Vagina (tissue), 2 donors: ENCODE data around the gene PHF14. TPM values are rescaled to one million over a fixed set of nuclear protein-coding genes. Genes with fewer than 3 reads are reported as not detected.
"Not testable (repeated sequence)": the region's sequence is repeated elsewhere in the genome, so short reads cannot be mapped to it uniquely, and the experiment has no call there.

Experiments used
- DNase-seq, 2 donors: peaks; one replicate each; pipeline ENCODE4 v3.0.0-alpha.2; 2017; ENCODE audit errors: extremely low spot score in 2 of 2
- H3K27ac ChIP-seq: fragments of 200-600 bp; sonication (generic); one replicate; pipeline ENCODE4 v1.5.1; 2019
- H3K27me3 ChIP-seq: fragments of 200-600 bp; sonication (generic); one replicate; pipeline ENCODE4 v1.5.1; 2019
- H3K36me3 ChIP-seq, 2 donors: fragments of 200-600 bp; sonication (generic); one replicate each; pipeline ENCODE4 v1.5.1; 2017 to 2019
- H3K4me1 ChIP-seq: fragments of 200-600 bp; sonication (generic); one replicate; pipeline ENCODE4 v1.5.1; 2019
- H3K4me3 ChIP-seq, 2 donors: fragments of 200-600 bp; sonication (generic); 1 replicate in 1 of 2; 2 replicates in 1 of 2; pipeline ENCODE4 v1.5.1; 2016 to 2019
- H3K9me3 ChIP-seq: fragments of 200-600 bp; sonication (generic); one replicate; pipeline ENCODE4 v1.5.1; 2019
- POLR2A ChIP-seq, 2 donors: fragments of 450-650 bp; IDR thresholded peaks; one replicate each; pipeline ENCODE4 v1.6.1; 2017; ENCODE audit warnings: antibody characterized with exemption in 2 of 2, mild to moderate bottlenecking in 2 of 2, moderate library complexity in 2 of 2
- POLR2AphosphoS5 ChIP-seq, 2 donors: sonication (generic); formaldehyde crosslinking; IDR thresholded peaks; one replicate each; pipeline ENCODE4 v1.9.0; 2017; ENCODE audit warnings: antibody characterized with exemption in 2 of 2, mild to moderate bottlenecking in 2 of 2, low read depth in 1 of 2; ENCODE audit not compliant: insufficient read depth in 1 of 2
- intact Hi-C: fragments of 100-400 bp; cut with DNase I; formaldehyde crosslinking; loops from one replicate; pipeline ENCODE4 v1.15.1; 2023
- total RNA-seq: library from RNA; depleted of rRNA; stranded (reverse); fragments of >200 nt; gene quantifications from one replicate; pipeline ENCODE4 v1.2.3, GENCODE V29; 2016
- TF ChIP-seq, protein P1 (sequence below), 3 experiments: fragments of 450-650 bp in 2 of 3; fragments of 200-600 bp in 1 of 3; sonication (generic) in 1 of 3; IDR thresholded peaks; one replicate each; pipeline ENCODE4 v1.5.1; 2017 to 2019; ENCODE audit warnings: antibody characterized with exemption in 3 of 3, mild to moderate bottlenecking in 2 of 3, moderate library complexity in 2 of 3

Gene PHF14
- total RNA-seq, 1 donor from 2014 or later: 43.5 TPM

DNA sequence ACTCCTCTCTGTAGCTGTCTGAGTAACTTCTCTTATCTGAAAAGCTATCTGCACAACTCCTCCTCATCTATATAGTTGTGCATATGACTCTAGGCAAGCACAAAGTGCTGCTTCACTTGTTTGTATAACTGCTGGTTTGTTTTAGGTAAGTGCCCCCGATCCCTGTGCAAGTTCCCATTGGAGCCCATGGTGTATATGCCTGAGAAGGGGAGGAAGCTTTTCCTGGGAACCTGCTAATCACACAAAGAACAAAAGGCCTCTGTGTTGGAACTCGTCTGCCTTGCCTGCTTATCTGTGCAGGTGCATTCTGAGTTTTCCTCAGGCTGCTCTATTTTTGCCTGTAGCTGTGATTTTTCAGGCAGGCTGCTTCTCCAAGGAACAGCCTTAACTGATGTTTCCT lies 23.2 kb upstream of the PHF14 start:
- no peak for DNase-seq
- Histone ChIP-seq H3K36me3 (no peaks in the 10 kb centered on the region), H3K4me3 (no peak overlapping the region), H3K9me3 (no peaks in the 10 kb centered on the region), H3K4me1 (no peaks in the 10 kb centered on the region), H3K27me3 (no peaks in the 10 kb centered on the region), H3K27ac (no peak overlapping the region)
- no peak for TF ChIP-seq POLR2A (IDR thresholded peaks at IDR 0.05)
- no peak for TF ChIP-seq POLR2AphosphoS5 (IDR thresholded peaks at IDR 0.05; ENCODE audit: insufficient read depth in 1 of 2, low read depth in 1 of 2)
- TF ChIP-seq, protein P1, sequence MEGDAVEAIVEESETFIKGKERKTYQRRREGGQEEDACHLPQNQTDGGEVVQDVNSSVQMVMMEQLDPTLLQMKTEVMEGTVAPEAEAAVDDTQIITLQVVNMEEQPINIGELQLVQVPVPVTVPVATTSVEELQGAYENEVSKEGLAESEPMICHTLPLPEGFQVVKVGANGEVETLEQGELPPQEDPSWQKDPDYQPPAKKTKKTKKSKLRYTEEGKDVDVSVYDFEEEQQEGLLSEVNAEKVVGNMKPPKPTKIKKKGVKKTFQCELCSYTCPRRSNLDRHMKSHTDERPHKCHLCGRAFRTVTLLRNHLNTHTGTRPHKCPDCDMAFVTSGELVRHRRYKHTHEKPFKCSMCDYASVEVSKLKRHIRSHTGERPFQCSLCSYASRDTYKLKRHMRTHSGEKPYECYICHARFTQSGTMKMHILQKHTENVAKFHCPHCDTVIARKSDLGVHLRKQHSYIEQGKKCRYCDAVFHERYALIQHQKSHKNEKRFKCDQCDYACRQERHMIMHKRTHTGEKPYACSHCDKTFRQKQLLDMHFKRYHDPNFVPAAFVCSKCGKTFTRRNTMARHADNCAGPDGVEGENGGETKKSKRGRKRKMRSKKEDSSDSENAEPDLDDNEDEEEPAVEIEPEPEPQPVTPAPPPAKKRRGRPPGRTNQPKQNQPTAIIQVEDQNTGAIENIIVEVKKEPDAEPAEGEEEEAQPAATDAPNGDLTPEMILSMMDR (IDR thresholded peaks at IDR 0.05): no peak
- intact Hi-C loops: no loop called here

DNA sequence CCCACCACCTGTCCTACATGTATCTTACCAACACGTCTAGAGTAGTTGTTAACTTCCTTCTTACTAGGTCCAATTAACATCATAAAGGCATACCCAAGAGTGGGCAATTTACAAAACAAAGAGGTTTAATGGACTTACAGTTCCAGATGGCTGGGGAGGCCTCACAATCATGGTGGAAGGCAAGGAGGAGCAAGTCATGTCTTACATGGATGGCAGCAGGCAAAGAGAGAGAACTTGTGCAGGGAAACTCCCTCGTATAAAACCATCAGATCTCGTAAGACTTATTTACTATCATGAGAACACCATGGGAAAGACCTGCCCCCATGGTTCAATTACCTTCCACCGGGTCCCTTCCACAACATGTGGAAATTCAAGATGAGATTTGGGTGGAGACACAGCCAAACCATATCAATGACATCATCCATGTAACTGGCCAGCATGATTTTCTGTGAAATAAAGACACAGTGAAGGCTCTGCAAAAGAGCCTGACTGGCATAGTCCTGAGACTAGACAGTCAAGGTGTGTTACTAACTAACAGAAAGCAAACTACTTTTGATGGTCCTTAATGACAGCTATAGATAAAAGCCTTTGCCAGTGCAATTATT lies 22.6 kb upstream of the PHF14 start:
- H3K36me3 ChIP-seq, intact Hi-C loops: not testable (repeated sequence)

DNA sequence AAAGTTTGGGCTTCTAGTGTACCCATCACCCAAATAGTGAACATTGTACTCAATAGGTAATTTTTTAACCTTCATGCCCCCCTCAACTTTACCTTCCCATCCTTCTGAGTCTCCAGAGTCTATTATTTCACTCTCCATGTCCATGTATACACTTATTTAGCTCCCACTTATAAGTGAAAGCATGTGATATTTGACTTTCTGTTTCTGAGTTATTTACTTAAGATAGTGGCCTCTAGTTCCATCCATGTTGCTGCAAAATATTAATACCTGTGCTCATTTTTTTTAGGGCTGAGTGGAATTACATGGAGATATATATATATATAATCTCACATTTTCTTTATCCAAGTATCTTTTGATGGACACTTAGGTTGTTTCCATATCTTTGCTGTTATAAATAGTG lies 21.1 kb upstream of the PHF14 start:
- TF ChIP-seq POLR2A (IDR thresholded peaks at IDR 0.05): no peak
- TF ChIP-seq, protein P1 (IDR thresholded peaks at IDR 0.05): no peak
- intact Hi-C loops: no loop called here
- Histone ChIP-seq H3K4me1 (no peaks in the 10 kb centered on the region), H3K4me3 (no peak overlapping the region), H3K9me3 (no peaks in the 10 kb centered on the region), H3K27ac (no peak overlapping the region), H3K27me3 (no peaks in the 10 kb centered on the region), H3K36me3 (no peaks in the 10 kb centered on the region)
- DNase-seq: no peak

More for the DNA sequence above, 22.6 kb upstream of the PHF14 start:
- not testable (repeated sequence) for H3K4me1 ChIP-seq, DNase-seq, H3K4me3 ChIP-seq, H3K27me3 ChIP-seq, H3K9me3 ChIP-seq, H3K27ac ChIP-seq

DNA sequence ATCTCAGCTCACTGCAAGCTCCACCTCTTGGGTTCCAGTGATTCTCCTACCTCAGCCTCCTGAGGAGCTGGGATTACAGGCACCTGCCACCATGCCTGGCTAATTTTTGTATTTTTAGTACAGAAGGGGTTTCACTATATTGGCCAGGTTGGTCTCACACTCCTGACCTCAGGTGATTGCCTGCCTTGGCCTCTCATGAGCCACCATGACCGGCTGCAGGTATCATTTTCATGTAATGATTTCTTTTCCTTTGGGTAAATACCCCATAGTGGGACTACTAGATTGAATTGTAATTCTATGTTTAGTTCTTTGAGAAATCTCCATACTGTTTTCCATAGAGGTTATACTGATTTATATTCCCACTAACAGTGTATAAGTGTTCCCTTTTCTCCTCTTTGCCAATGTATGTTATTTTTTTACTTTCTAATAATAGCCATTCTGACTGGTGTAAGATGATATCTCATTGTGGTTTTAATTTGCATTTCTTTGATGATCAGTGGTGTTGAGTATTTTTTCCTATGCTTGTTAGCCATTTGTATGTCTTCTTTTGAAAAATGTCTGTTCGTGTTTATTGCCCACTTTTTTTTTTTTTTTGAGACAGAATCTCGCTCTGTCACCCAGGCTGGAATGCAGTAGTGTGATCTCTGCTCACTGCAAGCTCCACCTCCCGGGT lies 20.5 kb upstream of the PHF14 start:
- H3K9me3 ChIP-seq, DNase-seq, H3K4me1 ChIP-seq, H3K27me3 ChIP-seq, H3K27ac ChIP-seq, H3K36me3 ChIP-seq, H3K4me3 ChIP-seq, intact Hi-C loops: not testable (repeated sequence)

DNA sequence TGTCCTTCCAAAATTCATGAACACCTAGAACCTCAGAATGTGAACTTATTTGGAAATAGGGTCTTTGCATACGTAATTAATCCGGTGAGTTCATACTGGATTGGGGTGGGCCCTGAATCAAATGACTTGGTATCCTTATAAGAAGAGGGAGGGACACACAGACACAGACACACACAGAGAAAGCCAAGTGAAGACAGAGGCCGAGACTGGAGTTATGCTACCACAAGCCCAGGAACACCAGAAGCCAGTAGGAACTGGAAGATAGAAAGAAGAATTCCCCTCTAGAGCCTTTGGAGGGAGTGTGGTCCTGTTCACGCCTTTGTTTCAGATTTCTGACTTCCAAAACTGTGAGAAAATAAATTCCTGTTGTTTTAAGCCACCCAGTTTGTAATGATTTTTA lies 17.1 kb upstream of the PHF14 start:
- Histone ChIP-seq H3K4me1 (no peaks in the 10 kb centered on the region), H3K4me3 (no peak overlapping the region), H3K36me3 (no peaks in the 10 kb centered on the region), H3K9me3 (no peaks in the 10 kb centered on the region), H3K27me3 (no peaks in the 10 kb centered on the region), H3K27ac (no peak overlapping the region)
- no peak for DNase-seq
- intact Hi-C loops: no loop called here
- TF ChIP-seq, protein P1 (IDR thresholded peaks at IDR 0.05): no peak
- TF ChIP-seq POLR2AphosphoS5 (IDR thresholded peaks at IDR 0.05; ENCODE audit: insufficient read depth in 1 of 2, low read depth in 1 of 2) (no peak), POLR2A (IDR thresholded peaks at IDR 0.05) (no peak)

DNA sequence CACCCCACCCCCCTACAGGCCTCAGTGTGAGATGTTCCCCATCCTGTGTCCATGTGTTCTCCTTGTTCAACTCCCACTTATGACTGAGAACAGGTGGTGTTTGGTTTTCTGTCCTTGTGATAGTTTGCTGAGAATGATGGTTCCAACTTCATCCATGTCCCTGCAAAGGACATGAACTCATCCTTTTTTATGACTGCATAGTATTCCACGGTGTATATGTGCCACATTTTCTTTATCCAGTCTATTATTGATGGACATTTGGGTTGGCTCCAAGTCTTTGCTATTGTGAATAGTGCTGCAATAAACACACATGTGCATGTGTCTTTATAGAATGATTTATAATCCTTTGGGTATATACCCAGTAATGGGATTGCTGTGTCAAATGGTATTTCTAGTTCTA lies 13.4 kb upstream of the PHF14 start:
- DNase-seq, H3K9me3 ChIP-seq, H3K27ac ChIP-seq, intact Hi-C loops, H3K36me3 ChIP-seq, H3K4me3 ChIP-seq, H3K4me1 ChIP-seq, H3K27me3 ChIP-seq: not testable (repeated sequence)

DNA sequence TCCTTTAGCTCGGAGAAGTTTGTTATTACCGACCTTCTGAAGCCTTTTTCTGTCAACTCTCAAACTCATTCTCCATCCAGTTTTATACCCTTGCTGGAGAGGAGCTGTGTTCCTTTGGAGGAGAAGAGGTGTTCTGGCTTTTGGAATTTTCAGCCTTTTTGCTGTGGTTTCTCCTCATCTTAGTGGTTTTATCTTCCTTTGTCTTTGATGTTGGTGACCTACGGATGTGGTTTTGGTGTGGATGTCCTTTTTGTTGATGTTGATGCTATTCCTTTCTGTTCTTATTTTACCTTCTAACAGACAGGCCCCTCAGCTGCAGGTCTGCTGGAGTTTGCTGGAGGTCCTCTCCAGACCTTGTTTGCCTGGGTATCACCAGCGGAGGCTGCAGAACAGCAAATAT lies 8.7 kb upstream of the PHF14 start:
- DNase-seq, H3K27me3 ChIP-seq, H3K27ac ChIP-seq, H3K36me3 ChIP-seq, H3K4me3 ChIP-seq, H3K4me1 ChIP-seq, intact Hi-C loops, H3K9me3 ChIP-seq: not testable (repeated sequence)
